Astrocyte of the spinal cord (primary cell): Measurements from ENCODE around the gene C1QTNF7.
A peak's percentile ranks its signal among the peaks of the same experiment; 100 is the strongest.

Source experiments
- DNase-seq: peaks from one replicate; pipeline ENCODE4 v3.0.0; 2011; ENCODE audit warnings: low read depth, low spot score
- H3K4me3 ChIP-seq: 2 replicates; pipeline ENCODE4 v1.5.1; 2011; ENCODE audit warnings: low read depth, mild to moderate bottlenecking, low read length, moderate library complexity
- in situ Hi-C: cut with HindIII; loops from 2 replicates; pipeline ENCODE4 v1.10.0; 2017; ENCODE audit warnings: low sequenced_read_pairs
- TF ChIP-seq, protein P1 (sequence below): IDR thresholded peaks from 2 replicates; pipeline ENCODE4 v1.5.1; 2012; ENCODE audit warnings: low read depth, mild to moderate bottlenecking, low read length, inconsistent platforms

C1QTNF7 gene

DNA sequence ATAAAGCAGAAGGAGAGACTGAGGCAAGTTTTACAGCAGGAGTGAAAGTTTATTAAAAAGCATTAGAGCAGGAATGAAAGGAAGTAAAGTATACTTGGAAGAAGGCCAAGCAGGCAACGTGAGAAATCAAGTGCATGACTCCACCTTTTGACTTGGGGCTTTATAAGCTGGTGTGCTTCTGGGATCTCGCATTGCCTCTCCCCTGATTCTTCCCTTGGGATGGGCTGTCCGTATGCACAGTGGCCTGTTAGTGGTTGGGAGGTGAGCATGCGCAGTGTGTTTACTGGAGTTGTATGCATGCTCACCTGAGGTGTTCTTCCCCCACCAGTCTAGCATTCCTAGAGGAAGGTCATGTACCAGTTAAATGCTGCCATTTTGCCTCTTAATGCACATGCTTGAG lies 29.1 kb upstream of the C1QTNF7 start:
- in situ Hi-C loops: no loop called here
- no peak for DNase-seq
- H3K4me3 ChIP-seq: no peak overlapping the region
- TF ChIP-seq, protein P1, sequence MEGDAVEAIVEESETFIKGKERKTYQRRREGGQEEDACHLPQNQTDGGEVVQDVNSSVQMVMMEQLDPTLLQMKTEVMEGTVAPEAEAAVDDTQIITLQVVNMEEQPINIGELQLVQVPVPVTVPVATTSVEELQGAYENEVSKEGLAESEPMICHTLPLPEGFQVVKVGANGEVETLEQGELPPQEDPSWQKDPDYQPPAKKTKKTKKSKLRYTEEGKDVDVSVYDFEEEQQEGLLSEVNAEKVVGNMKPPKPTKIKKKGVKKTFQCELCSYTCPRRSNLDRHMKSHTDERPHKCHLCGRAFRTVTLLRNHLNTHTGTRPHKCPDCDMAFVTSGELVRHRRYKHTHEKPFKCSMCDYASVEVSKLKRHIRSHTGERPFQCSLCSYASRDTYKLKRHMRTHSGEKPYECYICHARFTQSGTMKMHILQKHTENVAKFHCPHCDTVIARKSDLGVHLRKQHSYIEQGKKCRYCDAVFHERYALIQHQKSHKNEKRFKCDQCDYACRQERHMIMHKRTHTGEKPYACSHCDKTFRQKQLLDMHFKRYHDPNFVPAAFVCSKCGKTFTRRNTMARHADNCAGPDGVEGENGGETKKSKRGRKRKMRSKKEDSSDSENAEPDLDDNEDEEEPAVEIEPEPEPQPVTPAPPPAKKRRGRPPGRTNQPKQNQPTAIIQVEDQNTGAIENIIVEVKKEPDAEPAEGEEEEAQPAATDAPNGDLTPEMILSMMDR: no peak

DNA sequence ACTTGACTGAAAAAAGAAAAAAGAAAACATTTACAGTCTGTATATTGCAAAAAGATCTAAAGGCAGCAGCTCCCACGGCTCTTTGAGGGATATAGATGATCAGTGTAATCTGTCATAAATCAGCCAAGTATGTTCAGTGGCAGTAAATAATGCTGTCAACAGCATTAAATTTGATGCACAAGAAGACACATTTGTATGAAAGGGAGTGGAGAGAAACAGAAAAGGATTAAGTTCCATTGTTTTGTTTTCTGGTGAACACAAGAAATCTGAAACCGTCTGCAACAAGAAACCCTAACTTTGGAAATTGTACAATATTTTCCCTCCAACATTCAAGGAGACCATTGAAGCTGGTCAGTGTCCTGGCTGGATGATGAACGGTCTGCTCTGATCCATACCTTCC lies 27.6 kb upstream of the C1QTNF7 start:
- in situ Hi-C loops: no loop called here
- no peak overlapping the region for H3K4me3 ChIP-seq
- TF ChIP-seq, protein P1: no peak

DNA sequence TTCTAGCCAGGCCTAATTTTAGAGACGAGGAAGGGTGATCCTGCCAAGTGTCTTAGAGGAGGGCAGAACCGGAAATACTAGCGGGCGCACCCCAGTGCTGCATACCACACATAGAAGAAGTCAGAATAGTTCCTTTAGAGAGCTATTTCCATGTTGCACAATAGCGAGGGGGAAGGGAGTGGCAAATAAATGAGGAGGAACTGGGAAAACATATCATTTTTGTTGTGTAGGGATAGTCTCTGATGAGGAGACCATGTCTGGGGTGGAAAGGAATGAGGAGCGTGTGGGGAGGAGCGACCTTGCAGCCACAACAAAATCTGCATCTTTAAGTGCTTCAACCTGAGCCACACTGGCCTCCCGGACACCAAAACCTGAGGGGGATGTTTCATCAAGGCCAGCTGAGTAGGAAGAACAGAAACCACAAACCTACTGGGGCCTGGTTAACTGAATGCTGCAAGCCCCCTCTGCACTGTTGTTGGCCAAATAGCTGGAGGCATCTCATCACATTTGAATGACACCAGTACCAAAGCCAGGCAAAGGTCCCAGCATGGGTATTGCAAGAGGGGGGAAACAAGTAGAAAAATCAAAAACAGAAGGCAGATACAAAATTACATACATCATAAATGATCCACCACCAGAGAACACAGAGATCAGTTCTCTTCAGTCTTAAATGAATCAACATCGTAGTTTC lies 26.7 kb upstream of the C1QTNF7 start:
- TF ChIP-seq, protein P1: no peak
- H3K4me3 ChIP-seq: no peak overlapping the region
- DNase-seq: peak; percentile 65
- in situ Hi-C loops: no loop called here

More for the DNA sequence above, 27.6 kb upstream of the C1QTNF7 start:
- DNase-seq: no peak

DNA sequence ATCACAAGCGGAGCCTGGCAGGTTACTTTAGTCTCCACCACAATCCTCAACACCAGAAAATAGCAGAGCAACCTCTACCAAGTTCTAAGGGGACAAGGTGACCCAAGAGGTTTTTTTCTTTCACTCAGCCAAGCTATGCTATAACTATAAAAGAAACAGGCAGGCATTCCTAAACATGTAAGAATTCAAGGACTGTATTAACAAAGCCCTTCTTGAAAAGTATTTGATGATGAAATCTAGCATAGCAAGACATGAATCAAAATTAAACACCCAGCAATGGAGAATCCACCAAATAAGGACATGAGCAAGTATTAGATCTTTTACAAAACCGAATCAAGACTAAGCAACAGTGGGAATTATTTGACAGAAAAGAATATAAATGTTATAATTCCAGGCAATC lies 25.7 kb upstream of the C1QTNF7 start:
- peak; percentile 36 for DNase-seq
- in situ Hi-C loops: no loop called here
- no peak overlapping the region for H3K4me3 ChIP-seq
- TF ChIP-seq, protein P1: no peak

DNA sequence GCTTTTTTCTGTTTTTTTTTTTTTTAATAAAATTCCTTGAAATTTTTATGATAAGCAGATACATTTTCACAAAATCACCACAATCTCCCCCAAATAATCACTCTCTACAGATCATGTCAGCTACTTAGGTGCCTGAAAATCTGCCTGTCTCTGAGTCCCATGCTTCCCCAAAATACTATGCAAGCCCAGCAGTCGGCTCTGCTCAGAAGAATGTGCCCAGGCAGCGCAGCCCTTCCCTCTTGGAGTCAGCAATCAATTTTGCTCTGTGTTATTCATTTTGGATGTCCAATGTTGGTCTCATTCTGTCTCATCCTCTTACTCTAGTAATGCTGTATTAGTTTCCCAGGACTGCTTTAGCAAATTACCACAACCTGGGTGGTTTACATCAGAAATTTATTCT lies 24.9 kb upstream of the C1QTNF7 start:
- TF ChIP-seq, protein P1: no peak
- no peak overlapping the region for H3K4me3 ChIP-seq
- in situ Hi-C loops: no loop called here
- DNase-seq: no peak

DNA sequence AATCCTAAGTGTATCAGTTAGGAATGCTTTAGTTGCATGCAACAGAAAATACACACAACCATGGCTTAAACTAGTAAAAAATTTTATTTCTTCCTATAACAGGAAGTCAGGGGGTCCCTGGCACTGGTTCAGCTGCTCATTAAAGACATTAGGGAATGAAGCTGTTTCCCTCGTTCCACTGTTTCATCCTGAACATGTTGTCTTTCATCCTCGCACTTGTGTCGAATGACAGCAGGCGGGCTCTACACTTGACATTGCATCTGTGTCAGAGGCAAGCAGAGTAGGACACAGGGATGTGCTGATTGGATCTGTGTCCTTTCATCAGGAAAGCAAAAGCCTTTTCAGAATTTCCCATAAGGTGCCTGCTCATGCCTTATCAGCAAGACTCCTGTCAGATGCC lies 22.8 kb upstream of the C1QTNF7 start:
- in situ Hi-C loops: no loop called here
- H3K4me3 ChIP-seq: no peak overlapping the region
- no peak for DNase-seq
- TF ChIP-seq, protein P1: no peak

DNA sequence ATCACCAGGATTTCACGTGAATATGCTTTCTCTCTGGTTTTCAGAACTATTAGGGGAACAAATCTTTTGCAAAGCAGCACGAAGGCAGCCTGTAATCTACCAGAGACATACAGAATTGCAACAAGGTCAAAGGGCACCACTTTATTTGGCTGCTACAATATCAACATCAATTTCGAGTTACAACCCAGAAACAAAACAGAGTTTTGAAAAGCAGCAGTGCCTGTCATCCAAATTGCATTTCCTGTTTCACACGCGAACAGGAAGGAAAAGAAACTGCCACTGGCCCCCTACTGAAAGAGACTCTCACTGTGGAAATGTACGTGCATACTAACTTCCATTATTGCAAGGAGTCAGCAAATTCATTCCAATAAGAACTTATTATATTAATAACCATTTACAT lies 17.1 kb upstream of the C1QTNF7 start:
- in situ Hi-C loops: no loop called here
- no peak overlapping the region for H3K4me3 ChIP-seq
- TF ChIP-seq, protein P1: no peak
- no peak for DNase-seq
